Loucy (cell line): ENCODE measurements around the gene SHISA5.
A peak's percentile ranks its signal among the peaks of the same experiment; 100 is the strongest.

Experiments used
- H2AFZ ChIP-seq: fragments of 200-600 bp; sonication (generic); 2 replicates; pipeline ENCODE4 v1.6.0; 2016; ENCODE audit warnings: antibody characterized with exemption, mild to moderate bottlenecking, low read length, moderate library complexity
- H3F3A ChIP-seq: fragments of 200-600 bp; 2 replicates; pipeline ENCODE4 v1.6.0; 2016; ENCODE audit warnings: antibody characterized with exemption, low read depth, mild to moderate bottlenecking
- H3K27me3 ChIP-seq: fragments of 200-600 bp; sonication (generic); 2 replicates; pipeline ENCODE4 v1.6.1; 2014; ENCODE audit warnings: low read length, mild to moderate bottlenecking; ENCODE audit not compliant: insufficient read depth, poor library complexity, severe bottlenecking
- H3K36me3 ChIP-seq: fragments of 200-600 bp; sonication (generic); 2 replicates; pipeline ENCODE4 v1.6.1; 2016; ENCODE audit warnings: low read length; ENCODE audit not compliant: insufficient read depth
- H3K4me1 ChIP-seq: fragments of 200-600 bp; sonication (generic); 2 replicates; pipeline ENCODE4 v1.5.1; 2014; ENCODE audit warnings: low read length, mild to moderate bottlenecking; ENCODE audit not compliant: insufficient read depth, poor library complexity, severe bottlenecking
- H3K4me2 ChIP-seq: fragments of 200-600 bp; sonication (generic); 2 replicates; pipeline ENCODE4 v1.6.0; 2014; ENCODE audit warnings: antibody characterized with exemption, low read length, low read depth, mild to moderate bottlenecking; ENCODE audit not compliant: poor library complexity, severe bottlenecking
- H3K4me3 ChIP-seq: fragments of 200-600 bp; sonication (generic); 2 replicates; pipeline ENCODE4 v1.5.1; 2014; ENCODE audit warnings: low read length, mild to moderate bottlenecking, mixed read lengths; ENCODE audit not compliant: poor library complexity, severe bottlenecking
- H3K79me2 ChIP-seq: fragments of 200-600 bp; sonication (generic); 2 replicates; pipeline ENCODE4 v1.6.1; 2014; ENCODE audit warnings: low read length; ENCODE audit not compliant: insufficient read depth
- H3K9ac ChIP-seq: fragments of 200-600 bp; sonication (generic); 2 replicates; pipeline ENCODE4 v1.6.0; 2014; ENCODE audit warnings: mild to moderate bottlenecking, low read depth, low read length, moderate library complexity; ENCODE audit not compliant: poor library complexity, severe bottlenecking
- H3K9me2 ChIP-seq: fragments of 200-600 bp; sonication (generic); replicated peaks from 2 replicates; pipeline ENCODE4 v1.6.1; 2016; ENCODE audit warnings: low read depth, low read length, mixed read lengths
- H3K9me3 ChIP-seq: fragments of 200-600 bp; sonication (generic); 2 replicates; pipeline ENCODE4 v1.6.1; 2014; ENCODE audit warnings: mild to moderate bottlenecking, antibody characterized with exemption, low read length, low read depth; ENCODE audit not compliant: insufficient read depth
- H4K20me1 ChIP-seq: fragments of 200-600 bp; sonication (generic); 2 replicates; pipeline ENCODE4 v1.6.0; 2014; ENCODE audit warnings: antibody characterized with exemption, low read length, mild to moderate bottlenecking; ENCODE audit not compliant: insufficient read depth, poor library complexity, severe bottlenecking
- EZH2phosphoT487 ChIP-seq: fragments of 200-600 bp; IDR thresholded peaks from 2 replicates; pipeline ENCODE4 v1.6.1; 2018; ENCODE audit warnings: antibody characterized with exemption, mild to moderate bottlenecking, moderate library complexity, borderline replicate concordance
- TF ChIP-seq, protein P1 (sequence below): fragments of 200-600 bp; sonication (generic); conservative IDR thresholded peaks from 2 replicates; pipeline ENCODE4 v1.5.1; 2014; ENCODE audit warnings: mild to moderate bottlenecking, antibody characterized with exemption, low read length

SHISA5 gene

DNA sequence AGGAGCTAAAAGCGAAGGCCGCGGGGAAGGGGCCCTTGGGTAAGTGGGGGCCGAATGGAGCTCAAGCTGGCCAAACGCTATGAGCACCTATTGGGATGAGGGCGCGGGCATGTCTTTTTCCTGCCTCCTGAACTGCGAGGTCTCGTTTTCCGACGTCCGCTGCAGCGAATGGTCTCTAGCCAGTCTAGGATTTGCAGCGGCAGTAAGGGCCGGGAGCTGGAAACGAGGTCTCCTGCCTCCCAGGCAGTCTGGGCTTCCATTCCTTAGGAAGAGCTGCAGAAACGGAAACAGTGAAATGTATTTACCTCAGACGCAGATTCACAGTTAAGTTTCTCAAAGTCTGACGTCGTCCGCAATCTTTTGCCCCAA lies 63.4 kb downstream of the SHISA5 start:
- Histone ChIP-seq H3K9me2 (no peaks in the 10 kb centered on the region), H3K4me3 (peak overlapping the region; percentile 81), H2AFZ (0 out of 2 replicates have a peak overlapping the region, but pooled peaks have one; percentile 75), H3K9ac (peak overlapping the region; percentile 99), H3K9me3 (no peaks in the 10 kb centered on the region), H4K20me1 (peaks cover 27% of the 10 kb centered on the region), H3K4me1 (peaks cover 25% of the 10 kb centered on the region), H3K79me2 (peaks cover 52% of the 10 kb centered on the region), H3K36me3 (peaks cover 10% of the 10 kb centered on the region; the same call in 1 of the 2 replicates), H3K27me3 (no peaks in the 10 kb centered on the region), H3K4me2 (peak overlapping the region; percentile 95), H3F3A (no peaks in the 10 kb centered on the region)
- TF ChIP-seq, protein P1, sequence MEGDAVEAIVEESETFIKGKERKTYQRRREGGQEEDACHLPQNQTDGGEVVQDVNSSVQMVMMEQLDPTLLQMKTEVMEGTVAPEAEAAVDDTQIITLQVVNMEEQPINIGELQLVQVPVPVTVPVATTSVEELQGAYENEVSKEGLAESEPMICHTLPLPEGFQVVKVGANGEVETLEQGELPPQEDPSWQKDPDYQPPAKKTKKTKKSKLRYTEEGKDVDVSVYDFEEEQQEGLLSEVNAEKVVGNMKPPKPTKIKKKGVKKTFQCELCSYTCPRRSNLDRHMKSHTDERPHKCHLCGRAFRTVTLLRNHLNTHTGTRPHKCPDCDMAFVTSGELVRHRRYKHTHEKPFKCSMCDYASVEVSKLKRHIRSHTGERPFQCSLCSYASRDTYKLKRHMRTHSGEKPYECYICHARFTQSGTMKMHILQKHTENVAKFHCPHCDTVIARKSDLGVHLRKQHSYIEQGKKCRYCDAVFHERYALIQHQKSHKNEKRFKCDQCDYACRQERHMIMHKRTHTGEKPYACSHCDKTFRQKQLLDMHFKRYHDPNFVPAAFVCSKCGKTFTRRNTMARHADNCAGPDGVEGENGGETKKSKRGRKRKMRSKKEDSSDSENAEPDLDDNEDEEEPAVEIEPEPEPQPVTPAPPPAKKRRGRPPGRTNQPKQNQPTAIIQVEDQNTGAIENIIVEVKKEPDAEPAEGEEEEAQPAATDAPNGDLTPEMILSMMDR, result no peak

DNA sequence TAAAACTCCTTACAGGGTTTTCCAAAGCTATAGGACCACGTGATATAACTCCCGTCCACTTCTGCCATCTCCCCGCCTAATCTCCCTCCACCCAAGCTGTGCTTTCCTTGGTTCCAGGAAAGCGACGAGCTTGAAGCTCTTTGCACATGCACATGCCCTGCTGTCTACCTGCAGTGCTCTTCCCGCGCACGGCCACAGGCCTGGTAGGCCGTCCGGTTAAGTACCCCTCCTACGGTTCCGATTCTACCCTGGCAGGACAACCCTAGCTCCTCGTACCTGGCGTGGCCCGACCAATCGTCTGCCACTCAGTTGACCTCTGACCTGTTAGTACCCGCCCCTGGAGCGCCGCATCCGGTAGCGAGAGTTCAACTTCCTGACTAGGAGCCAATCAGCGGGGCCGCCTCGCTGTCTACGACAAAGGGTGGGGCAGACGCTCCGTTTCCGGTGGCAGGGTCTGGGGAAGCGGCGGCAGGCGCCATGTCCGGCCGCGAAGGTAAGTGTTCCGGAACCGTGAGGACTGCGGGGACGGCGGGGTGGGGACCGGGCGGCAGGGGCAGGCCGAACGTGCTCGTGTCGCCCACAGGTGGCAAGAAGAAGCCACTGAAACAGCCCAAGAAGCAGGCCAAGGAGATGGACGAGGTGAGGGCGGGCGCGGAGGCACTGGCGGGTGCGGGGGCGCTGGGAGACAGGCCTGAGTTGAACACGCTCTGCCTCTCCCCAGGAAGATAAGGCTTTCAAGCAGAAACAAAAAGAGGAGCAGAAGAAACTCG lies 64.0 kb downstream of the SHISA5 start, which contains the start of the genes CCDC51 and TMA7:
CCDC51 (minus strand) TSS at position 300 of the 770 bp plus-strand sequence. CDS start 4,991 bp downstream, outside the sequence.
TMA7 (plus strand) TSS at position 438 of the 770 bp plus-strand sequence; CDS start at position 478, 40 bp downstream.
- H4K20me1 ChIP-seq, result peaks cover 27% of the 10 kb centered on the region
- H3K36me3 ChIP-seq, result peaks cover 10% of the 10 kb centered on the region; the same call in 1 of the 2 replicates
- H3F3A ChIP-seq, result no peaks in the 10 kb centered on the region
- no peaks in the 10 kb centered on the region for H3K9me3 ChIP-seq
- H3K4me1 ChIP-seq, result peaks cover 23% of the 10 kb centered on the region
- peak within 1 kb of the TSS; percentile 99 for H3K9ac ChIP-seq
- peak within 1 kb of the TSS; percentile 95 for H3K4me2 ChIP-seq
- no peak for TF ChIP-seq EZH2phosphoT487
- TF ChIP-seq, protein P1, result no peak
- peak within 1 kb of the TSS; percentile 75 for H2AFZ ChIP-seq
- no peaks in the 10 kb centered on the region for H3K9me2 ChIP-seq
- peaks cover 52% of the 10 kb centered on the region for H3K79me2 ChIP-seq
- H3K27me3 ChIP-seq, result no peaks in the 10 kb centered on the region
- H3K4me3 ChIP-seq, result peak within 1 kb of the TSS; percentile 81

DNA sequence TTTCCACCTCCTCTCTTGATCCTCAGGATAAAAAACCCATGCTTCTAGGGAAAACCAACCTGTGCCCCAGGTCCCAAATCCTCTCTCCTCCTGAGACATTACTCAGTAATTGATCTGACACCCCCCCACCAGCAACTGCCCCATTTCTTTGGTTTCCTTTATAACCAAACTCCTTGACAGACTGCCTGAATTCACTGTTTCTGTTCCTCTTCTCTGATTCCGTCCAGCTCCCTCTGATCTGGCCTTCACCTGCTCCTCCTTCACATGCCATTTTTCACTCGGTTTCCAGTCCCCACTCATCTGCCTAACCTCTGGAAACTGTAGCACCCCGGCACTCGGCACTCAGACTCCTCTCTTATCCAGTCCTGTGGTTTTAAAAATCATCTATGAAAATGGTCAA lies 66.2 kb downstream of the SHISA5 start:
- Histone ChIP-seq H3K27me3 (no peaks in the 10 kb centered on the region), H3K9me3 (no peaks in the 10 kb centered on the region), H3K9me2 (no peaks in the 10 kb centered on the region), H4K20me1 (peaks cover 21% of the 10 kb centered on the region), H2AFZ (no peak overlapping the region), H3F3A (no peaks in the 10 kb centered on the region), H3K9ac (peak overlapping the region; percentile 0), H3K4me3 (no peak overlapping the region), H3K79me2 (peaks cover 47% of the 10 kb centered on the region), H3K4me1 (peaks cover 23% of the 10 kb centered on the region), H3K36me3 (peaks cover 3% of the 10 kb centered on the region; the same call in 1 of the 2 replicates), H3K4me2 (peak overlapping the region; percentile 61)
- TF ChIP-seq, protein P1, result no peak
- no peak for TF ChIP-seq EZH2phosphoT487
